HCT116 (cell line): ENCODE results near the gene LRRN4CL. TPM values are rescaled to one million over a fixed set of nuclear protein-coding genes. Genes with fewer than 3 reads are reported as not detected.

Experiments used
- ATAC-seq: fragments of 200-7000 bp; cut with Tn5 transposase; 2 replicates; pipeline ENCODE4 v1.9.1; 2020; ENCODE audit warnings: mild to moderate bottlenecking, moderate library complexity
- BruUV-seq: library from RNA; stranded (reverse); fragments of 400-500 nt; replicated peaks from 2 replicates; lab custom pipeline; 2021; lab: Mats Ljungman, UMichigan
- CTCF ChIA-PET: fragments of 300-600 bp; sonication (Branson Sonifier 250); formaldehyde crosslinking; loops from one replicate; lab custom pipeline; 2021; ENCODE audit warnings: antibody characterized with exemption; lab: Charles Lee
- POLR2A ChIA-PET: fragments of 300-600, 350-600 bp; sonication (Branson Sonifier 250); formaldehyde crosslinking; loops from one replicate; lab custom pipeline; 2021; ENCODE audit warnings: antibody characterized with exemption; lab: Charles Lee
- RAD21 ChIA-PET, 2 experiments: fragments of 300-600 bp; sonication (Branson Sonifier 250); formaldehyde crosslinking; loops; one replicate each; lab custom pipeline; 2023; ENCODE audit warnings: low total read pairs in 2 of 2; ENCODE audit not compliant: uncharacterized antibody in 2 of 2, unreplicated experiment in 2 of 2, low non-redundant PET in 1 of 2; lab: Charles Lee
- DNase-seq: peaks from one replicate; pipeline ENCODE4 v3.0.0-alpha.2; 2010; ENCODE audit warnings: low read depth, low spot score
- H2AFZ ChIP-seq: fragments of 200-600 bp; shearing (Covaris generic), sonication (generic); 2 replicates; pipeline ENCODE4 v1.6.1; 2017; ENCODE audit warnings: low read depth, mixed run types, mixed read lengths, antibody characterized with exemption, low read length; ENCODE audit not compliant: poor library complexity, severe bottlenecking
- H3K27ac ChIP-seq: 2 replicates; pipeline ENCODE4 v1.5.1; 2012; ENCODE audit warnings: low read depth, low read length
- H3K27me3 ChIP-seq: fragments of 200-600 bp; sonication (generic); 2 replicates; pipeline ENCODE4 v1.6.1; 2016; ENCODE audit warnings: mixed run types, low read length, mixed read lengths; ENCODE audit not compliant: insufficient read depth
- H3K36me3 ChIP-seq, 2 experiments: fragments of 200-500 bp in 1 of 2; fragments of 200-600 bp in 1 of 2; sonication (Bioruptor generic) in 1 of 2; sonication (generic) in 1 of 2; 2 replicates each; pipeline versions ENCODE4 v1.5.1 to v1.6.1; 2014 to 2016; ENCODE audit warnings: low read length in 2 of 2, inconsistent platforms in 1 of 2, mixed read lengths in 1 of 2, mixed run types in 1 of 2; ENCODE audit not compliant: insufficient read depth in 2 of 2, control insufficient read depth in 1 of 2
- H3K4me1 ChIP-seq, 2 experiments: fragments of 200-600 bp in 1 of 2; sonication (generic) in 1 of 2; 2 replicates each; pipeline versions ENCODE4 v1.5.1 to v1.6.1; 2012 to 2017; ENCODE audit warnings: low read length in 2 of 2, inconsistent platforms in 1 of 2, mild to moderate bottlenecking in 1 of 2, mixed read lengths in 1 of 2, mixed run types in 1 of 2, moderate library complexity in 1 of 2; ENCODE audit not compliant: insufficient read depth in 2 of 2, control insufficient read depth in 1 of 2
- H3K4me2 ChIP-seq: fragments of 200-600 bp; sonication (generic); 2 replicates; pipeline ENCODE4 v1.6.1; 2017; ENCODE audit warnings: mixed run types, low read length, mixed read lengths
- H3K4me3 ChIP-seq, 2 experiments: fragments of 200-600 bp in 1 of 2; sonication (generic) in 1 of 2; replicated peaks in 1 of 2; 2 replicates each; pipeline ENCODE4 v1.5.1; 2011 to 2016; ENCODE audit warnings: low read length in 2 of 2, control low read depth in 1 of 2, low read depth in 1 of 2, mild to moderate bottlenecking in 1 of 2, mixed read lengths in 1 of 2, mixed run types in 1 of 2
- H3K79me2 ChIP-seq: fragments of 200-600 bp; sonication (generic); 2 replicates; pipeline ENCODE4 v1.6.1; 2017; ENCODE audit warnings: mild to moderate bottlenecking, mixed run types, low read length, moderate library complexity, mixed read lengths; ENCODE audit not compliant: insufficient read depth
- H3K9ac ChIP-seq: fragments of 200-600 bp; sonication (generic); 2 replicates; pipeline ENCODE4 v1.6.1; 2016; ENCODE audit warnings: low read length, mixed read lengths
- H3K9me2 ChIP-seq: fragments of 200-600 bp; sonication (generic), shearing (Covaris generic); 2 replicates; pipeline ENCODE4 v1.6.1; 2017; ENCODE audit warnings: mixed run types, mild to moderate bottlenecking, moderate library complexity; ENCODE audit not compliant: insufficient read depth
- H3K9me3 ChIP-seq, 2 experiments: fragments of 200-500 bp in 1 of 2; fragments of 200-600 bp in 1 of 2; sonication (Bioruptor generic) in 1 of 2; sonication (generic) in 1 of 2; 2 replicates each; pipeline ENCODE4 v1.6.1; 2014 to 2017; ENCODE audit warnings: low read length in 2 of 2, mixed read lengths in 2 of 2, inconsistent platforms in 1 of 2, low read depth in 1 of 2, mild to moderate bottlenecking in 1 of 2, mixed run types in 1 of 2, moderate library complexity in 1 of 2; ENCODE audit not compliant: control insufficient read depth in 1 of 2, insufficient read depth in 1 of 2
- H4K20me1 ChIP-seq: fragments of 200-600 bp; sonication (generic), shearing (Covaris generic); 2 replicates; pipeline ENCODE4 v1.6.1; 2017; ENCODE audit warnings: mixed run types, mild to moderate bottlenecking, moderate library complexity; ENCODE audit not compliant: insufficient read depth
- CTCF ChIP-seq, 3 experiments: fragments of 200-600 bp in 1 of 3; sonication (generic) in 1 of 3; IDR thresholded peaks in 2 of 3; conservative IDR thresholded peaks in 1 of 3; 2 replicates each; pipeline ENCODE4 v1.5.1; 2012 to 2017; ENCODE audit warnings: low read depth in 2 of 3, low read length in 2 of 3, antibody characterized with exemption in 1 of 3, borderline replicate concordance in 1 of 3, control low read depth in 1 of 3, mild to moderate bottlenecking in 1 of 3, mixed read lengths in 1 of 3, mixed run types in 1 of 3, moderate library complexity in 1 of 3; ENCODE audit not compliant: insufficient read depth in 1 of 3
- EZH2phosphoT487 ChIP-seq: fragments of 200-600 bp; IDR thresholded peaks from 2 replicates; pipeline ENCODE4 v1.6.1; 2018; ENCODE audit warnings: antibody characterized with exemption, borderline replicate concordance
- FOSL1 ChIP-seq: IDR thresholded peaks from 2 replicates; pipeline ENCODE4 v1.6.1; 2012; ENCODE audit warnings: low read depth
- POLR2AphosphoS5 ChIP-seq: IDR thresholded peaks from 2 replicates; pipeline ENCODE4 v1.6.1; 2011; ENCODE audit warnings: mild to moderate bottlenecking, low read depth, low read length, moderate library complexity
- YY1 ChIP-seq: IDR thresholded peaks from 2 replicates; pipeline ENCODE4 v1.6.1; 2011; ENCODE audit warnings: low read length, low read depth, moderate library complexity, mild to moderate bottlenecking; ENCODE audit not compliant: insufficient replicate concordance; ENCODE audit errors: extremely low read depth
- intact Hi-C: fragments of 100-400 bp; cut with micrococcal nuclease; formaldehyde crosslinking; loops from 2 replicates; pipeline ENCODE4 v1.10.0; 2022
- total RNA-seq: library from RNA; stranded (reverse); gene quantifications from one replicate; pipeline ENCODE4 v1.2.1, GENCODE V29; 2021; ENCODE audit not compliant: unreplicated experiment

LRRN4CL gene
- total RNA-seq, 1 experiment from 2014 or later: 0.71 TPM

DNA sequence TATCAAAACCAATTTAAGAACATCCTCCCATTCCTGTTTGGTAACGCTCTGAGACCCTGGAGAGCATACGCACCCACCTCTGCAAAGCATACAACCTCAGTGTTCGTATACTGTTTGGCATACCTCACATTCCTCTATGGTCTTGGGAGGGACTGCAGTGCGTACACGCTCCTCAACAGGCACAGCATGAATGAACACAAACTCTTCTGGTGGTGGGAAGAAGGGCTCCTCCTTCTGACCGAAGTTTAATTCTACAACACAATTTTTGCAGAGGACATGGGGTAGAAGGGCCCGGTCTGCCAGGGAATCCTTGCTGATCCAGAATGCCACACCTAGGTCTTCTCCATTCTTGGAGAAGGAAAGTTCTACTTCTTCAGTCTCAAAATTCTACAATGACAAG is 32.7 kb upstream of the LRRN4CL start:
- intact Hi-C loops: no loop called here
- H3K27ac ChIP-seq: no peak overlapping the region
- no peak overlapping the region for H2AFZ ChIP-seq
- peak; percentile 40; the same call in 1 of the 2 replicates for ATAC-seq
- H3K27me3 ChIP-seq: no peaks in the 10 kb centered on the region
- CTCF ChIA-PET: no interaction called here
- TF ChIP-seq POLR2AphosphoS5 (no peak), CTCF (IDR thresholded peaks at IDR 0.05 in 2 of 3, conservative IDR thresholded peaks at IDR 0.05 in 1 of 3; ENCODE audit: borderline replicate concordance in 1 of 3, insufficient read depth in 1 of 3, low read depth in 2 of 3, low read length in 2 of 3) (peak in 1 of 3 experiments; percentile 18; a peak in 1 of 6 replicates)
- TSS peak; percentile 20 for BruUV-seq
- peaks cover 8 to 13% of the 10 kb centered on the region in 2 experiments for H3K4me1 ChIP-seq
- H3K79me2 ChIP-seq: peaks cover 97% of the 10 kb centered on the region
- no peak overlapping the region for H3K9ac ChIP-seq
- H3K4me2 ChIP-seq: no peak overlapping the region
- no peak for DNase-seq
- peaks cover 76 to 80% of the 10 kb centered on the region in 2 experiments for H3K36me3 ChIP-seq
- H3K9me2 ChIP-seq: no peaks in the 10 kb centered on the region
- POLR2A ChIA-PET: no interaction called here
- peaks cover 21% of the 10 kb centered on the region; the same call in 1 of the 2 replicates for H4K20me1 ChIP-seq
- no peak overlapping the region for H3K4me3 ChIP-seq
- H3K9me3 ChIP-seq: no peaks in the 10 kb centered on the region
- RAD21 ChIA-PET: no interaction called here

DNA sequence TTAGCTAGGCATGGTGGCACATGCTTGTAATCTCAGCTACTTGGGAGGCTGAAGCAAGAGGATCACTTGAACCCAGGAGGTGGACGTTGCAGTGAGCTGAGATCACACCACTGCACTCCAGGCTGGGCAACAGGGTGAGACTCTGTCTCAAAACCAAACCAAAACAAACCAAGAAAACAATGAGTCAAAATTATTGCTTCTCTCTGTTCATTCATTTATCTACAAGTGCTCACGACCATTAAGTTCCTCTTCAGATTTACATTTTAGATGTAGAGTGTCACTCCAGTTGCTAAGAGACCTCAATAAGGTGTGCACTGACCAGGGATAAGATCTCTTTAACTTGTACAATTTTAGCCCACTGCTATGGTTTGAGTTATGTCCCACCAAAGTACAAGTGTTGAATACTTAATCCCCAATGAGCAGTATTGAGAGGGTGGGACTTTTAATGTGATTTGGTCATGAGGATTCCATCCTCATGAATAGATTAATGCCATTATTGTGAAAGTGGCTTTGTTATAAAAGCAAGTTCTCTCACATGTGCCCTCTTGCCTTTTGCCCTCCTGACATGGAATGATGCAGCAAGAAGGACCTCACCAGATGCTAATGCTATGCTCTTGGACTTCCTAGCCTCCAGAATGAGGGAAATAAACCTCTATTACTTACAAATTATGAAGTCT is 30.1 kb upstream of the LRRN4CL start:
- CTCF ChIA-PET: no interaction called here
- TF ChIP-seq FOSL1 (no peak), EZH2phosphoT487 (no peak), YY1 (no peak)
- H4K20me1 ChIP-seq: peaks cover 17% of the 10 kb centered on the region; the same call in 1 of the 2 replicates
- RAD21 ChIA-PET: no interaction called here
- intact Hi-C loops: no loop called here
- no peaks in the 10 kb centered on the region for H3K27me3 ChIP-seq
- H3K79me2 ChIP-seq: peaks cover 95% of the 10 kb centered on the region
- no peaks in the 10 kb centered on the region; a peak in 1 of 4 replicates for H3K4me1 ChIP-seq
- DNase-seq (no peak), ATAC-seq (no peak)
- no peak overlapping the region for H3K9ac ChIP-seq
- no TSS peak for BruUV-seq
- H3K27ac ChIP-seq: no peak overlapping the region
- POLR2A ChIA-PET: no interaction called here
- H3K9me3 ChIP-seq: no peaks in the 10 kb centered on the region
- no peak overlapping the region for H3K4me2 ChIP-seq
- H3K36me3 ChIP-seq: peaks cover 95% of the 10 kb centered on the region in 2 experiments
- no peak overlapping the region for H3K4me3 ChIP-seq
- H3K9me2 ChIP-seq: no peaks in the 10 kb centered on the region
- H2AFZ ChIP-seq: no peak overlapping the region
